ENCODE results near the gene PPTC7.

DNA sequence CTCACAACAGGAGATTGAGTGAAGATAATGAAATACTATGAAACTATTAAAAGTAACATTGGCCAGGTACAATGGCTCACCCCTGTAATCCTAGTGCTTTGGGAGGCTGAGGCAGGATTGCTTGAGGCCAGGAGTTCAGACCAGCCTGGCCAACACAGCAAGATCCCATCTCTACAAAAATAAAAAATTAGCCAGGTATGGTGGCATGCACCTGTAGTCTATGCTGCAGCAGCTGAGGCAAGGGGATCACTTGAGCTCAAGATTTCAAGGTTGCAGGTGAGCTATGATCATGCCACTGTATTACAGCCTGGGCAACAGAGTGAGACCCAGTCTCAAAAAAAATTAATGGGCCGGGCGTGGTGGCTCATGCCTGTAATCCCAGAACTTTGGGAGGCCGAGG lies 66.1 kb downstream of the PPTC7 start:
- TF ChIP-seq CTCF (conservative IDR thresholded peaks at IDR 0.05; ENCODE audit: low read depth, low read length): no peak
- TF ChIP-seq POLR2A (IDR thresholded peaks at IDR 0.05; ENCODE audit: low read depth, low read length): no peak
- no peak for TF ChIP-seq SMC3 (IDR thresholded peaks at IDR 0.05; ENCODE audit: low read depth, low read length)
- TF ChIP-seq, protein P1, sequence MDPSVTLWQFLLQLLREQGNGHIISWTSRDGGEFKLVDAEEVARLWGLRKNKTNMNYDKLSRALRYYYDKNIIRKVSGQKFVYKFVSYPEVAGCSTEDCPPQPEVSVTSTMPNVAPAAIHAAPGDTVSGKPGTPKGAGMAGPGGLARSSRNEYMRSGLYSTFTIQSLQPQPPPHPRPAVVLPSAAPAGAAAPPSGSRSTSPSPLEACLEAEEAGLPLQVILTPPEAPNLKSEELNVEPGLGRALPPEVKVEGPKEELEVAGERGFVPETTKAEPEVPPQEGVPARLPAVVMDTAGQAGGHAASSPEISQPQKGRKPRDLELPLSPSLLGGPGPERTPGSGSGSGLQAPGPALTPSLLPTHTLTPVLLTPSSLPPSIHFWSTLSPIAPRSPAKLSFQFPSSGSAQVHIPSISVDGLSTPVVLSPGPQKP (IDR thresholded peaks at IDR 0.05; ENCODE audit: borderline replicate concordance, low read depth, low read length): no peak
- no peak for TF ChIP-seq MAZ (IDR thresholded peaks at IDR 0.05; ENCODE audit: borderline replicate concordance, low read depth, low read length)
- no peak for TF ChIP-seq RFX5 (IDR thresholded peaks at IDR 0.05; ENCODE audit: low read depth, low read length)
- no peak for TF ChIP-seq MXI1 (IDR thresholded peaks at IDR 0.05; ENCODE audit: borderline replicate concordance, low read depth, low read length)
- TF ChIP-seq CHD1 (IDR thresholded peaks at IDR 0.05; ENCODE audit: low read depth, low read length): no peak
- TF ChIP-seq RAD21 (IDR thresholded peaks at IDR 0.05; ENCODE audit: low read length): no peak
- no peak for TF ChIP-seq BHLHE40 (IDR thresholded peaks at IDR 0.05; ENCODE audit: low read depth, low read length)
- TF ChIP-seq MAFK (IDR thresholded peaks at IDR 0.05; ENCODE audit: low read depth, low read length): no peak
